HFF-Myc (cell line): ENCODE data around the gene STPG4.

ENCODE experiments used
- DNase-seq: peaks from one replicate; pipeline ENCODE4 v3.0.0-alpha.2; 2011; ENCODE audit warnings: low read depth; ENCODE audit errors: extremely low read depth
- H3K4me3 ChIP-seq: replicated peaks from 2 replicates; pipeline ENCODE4 v1.5.1; 2011; ENCODE audit warnings: low read depth, mild to moderate bottlenecking, control low read depth, low read length
- TF ChIP-seq, protein P1 (sequence below): IDR thresholded peaks from 2 replicates; pipeline ENCODE4 v1.5.1; 2012; ENCODE audit warnings: mild to moderate bottlenecking, low read depth, low read length, control low read depth; ENCODE audit errors: missing control alignments

STPG4 gene

DNA sequence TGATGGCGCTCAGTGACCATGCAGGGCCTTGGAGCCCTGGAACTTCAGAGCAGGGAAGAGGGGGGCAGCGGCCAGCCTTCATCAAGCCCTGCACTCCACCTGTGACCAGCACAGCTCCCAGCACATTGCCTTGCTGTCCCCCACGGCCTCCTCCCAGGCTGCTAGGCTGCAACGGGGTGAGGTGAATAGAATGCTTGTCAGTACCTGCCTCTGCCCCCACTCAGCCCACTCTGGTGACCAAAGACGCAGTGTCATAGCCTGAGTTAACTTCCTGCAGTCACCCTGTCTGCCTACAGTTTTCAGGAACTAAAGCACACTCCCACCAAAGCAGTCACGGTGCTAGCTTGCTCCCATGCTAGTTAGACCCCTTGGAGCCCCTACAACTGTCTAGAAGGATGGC is 72.1 kb downstream of the STPG4 start:
- TF ChIP-seq, protein P1, sequence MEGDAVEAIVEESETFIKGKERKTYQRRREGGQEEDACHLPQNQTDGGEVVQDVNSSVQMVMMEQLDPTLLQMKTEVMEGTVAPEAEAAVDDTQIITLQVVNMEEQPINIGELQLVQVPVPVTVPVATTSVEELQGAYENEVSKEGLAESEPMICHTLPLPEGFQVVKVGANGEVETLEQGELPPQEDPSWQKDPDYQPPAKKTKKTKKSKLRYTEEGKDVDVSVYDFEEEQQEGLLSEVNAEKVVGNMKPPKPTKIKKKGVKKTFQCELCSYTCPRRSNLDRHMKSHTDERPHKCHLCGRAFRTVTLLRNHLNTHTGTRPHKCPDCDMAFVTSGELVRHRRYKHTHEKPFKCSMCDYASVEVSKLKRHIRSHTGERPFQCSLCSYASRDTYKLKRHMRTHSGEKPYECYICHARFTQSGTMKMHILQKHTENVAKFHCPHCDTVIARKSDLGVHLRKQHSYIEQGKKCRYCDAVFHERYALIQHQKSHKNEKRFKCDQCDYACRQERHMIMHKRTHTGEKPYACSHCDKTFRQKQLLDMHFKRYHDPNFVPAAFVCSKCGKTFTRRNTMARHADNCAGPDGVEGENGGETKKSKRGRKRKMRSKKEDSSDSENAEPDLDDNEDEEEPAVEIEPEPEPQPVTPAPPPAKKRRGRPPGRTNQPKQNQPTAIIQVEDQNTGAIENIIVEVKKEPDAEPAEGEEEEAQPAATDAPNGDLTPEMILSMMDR, result no peak
- DNase-seq, result no peak
- H3K4me3 ChIP-seq, result no peak overlapping the region

DNA sequence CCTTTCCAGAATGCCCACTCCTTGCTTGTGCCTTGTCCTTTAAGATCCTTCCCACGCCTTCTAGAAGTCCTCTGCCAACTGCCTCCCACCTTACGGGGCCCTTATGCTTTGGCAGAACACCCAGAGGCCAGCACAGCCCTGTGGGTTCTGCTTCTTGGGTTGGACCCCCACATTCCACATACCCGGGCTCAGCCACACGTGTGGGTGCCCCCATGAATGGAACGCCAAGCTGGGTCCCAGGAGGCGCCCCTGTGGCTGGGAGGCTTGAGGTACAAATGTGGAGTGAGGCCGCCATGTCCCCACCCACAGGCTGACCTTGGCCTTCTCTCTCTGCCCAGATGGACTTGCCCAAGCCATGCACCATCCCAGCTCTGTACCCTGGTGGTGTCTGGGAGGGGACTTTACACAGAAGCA is 74.2 kb downstream of the STPG4 start:
- TF ChIP-seq, protein P1, result no peak
- DNase-seq, result no peak
- H3K4me3 ChIP-seq, result no peak overlapping the region

DNA sequence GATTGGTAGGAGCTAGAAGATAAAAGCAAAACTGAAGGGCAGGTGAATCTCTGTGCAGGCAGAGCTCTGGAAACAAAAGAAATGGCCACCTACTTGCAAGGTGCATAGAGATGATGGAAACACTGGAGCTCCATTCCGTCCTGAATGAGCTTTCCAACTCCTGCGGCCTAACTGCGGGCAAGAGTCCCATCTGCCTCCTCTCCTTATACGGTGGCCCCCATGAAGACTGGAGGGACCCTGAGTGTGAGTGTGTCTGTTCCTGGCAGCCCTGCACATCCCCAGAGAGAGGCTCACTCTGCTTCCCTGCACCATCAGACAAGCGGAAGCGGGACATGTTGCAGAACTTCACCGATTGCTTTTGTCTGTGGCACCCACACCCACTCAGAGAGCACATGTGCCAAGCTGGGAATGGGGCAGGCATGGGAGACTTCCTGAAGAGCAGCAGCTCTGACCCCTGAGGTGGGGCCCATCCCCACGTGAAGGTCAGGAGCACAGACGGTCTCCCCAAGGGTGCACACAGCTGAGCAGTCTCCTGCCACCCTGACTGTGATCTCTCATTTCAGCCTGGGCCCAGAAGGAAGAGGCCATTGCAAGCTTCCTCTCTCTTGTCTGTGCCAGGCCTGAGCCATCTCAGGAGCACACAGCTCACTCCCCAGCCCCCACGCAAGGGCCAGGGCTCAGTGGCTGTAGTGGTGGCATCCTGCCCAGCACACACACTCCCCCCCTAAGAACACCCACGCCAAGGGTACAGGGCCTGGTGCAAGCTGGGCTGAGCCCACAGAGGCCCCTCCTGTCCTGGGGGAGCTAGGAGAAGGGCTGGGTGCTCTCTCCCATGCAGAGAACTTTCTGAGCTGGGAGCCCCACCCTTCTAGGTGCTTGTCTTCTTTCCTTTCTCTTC is 75.3 kb downstream of the STPG4 start:
- TF ChIP-seq, protein P1, result no peak
- no peak for DNase-seq

DNA sequence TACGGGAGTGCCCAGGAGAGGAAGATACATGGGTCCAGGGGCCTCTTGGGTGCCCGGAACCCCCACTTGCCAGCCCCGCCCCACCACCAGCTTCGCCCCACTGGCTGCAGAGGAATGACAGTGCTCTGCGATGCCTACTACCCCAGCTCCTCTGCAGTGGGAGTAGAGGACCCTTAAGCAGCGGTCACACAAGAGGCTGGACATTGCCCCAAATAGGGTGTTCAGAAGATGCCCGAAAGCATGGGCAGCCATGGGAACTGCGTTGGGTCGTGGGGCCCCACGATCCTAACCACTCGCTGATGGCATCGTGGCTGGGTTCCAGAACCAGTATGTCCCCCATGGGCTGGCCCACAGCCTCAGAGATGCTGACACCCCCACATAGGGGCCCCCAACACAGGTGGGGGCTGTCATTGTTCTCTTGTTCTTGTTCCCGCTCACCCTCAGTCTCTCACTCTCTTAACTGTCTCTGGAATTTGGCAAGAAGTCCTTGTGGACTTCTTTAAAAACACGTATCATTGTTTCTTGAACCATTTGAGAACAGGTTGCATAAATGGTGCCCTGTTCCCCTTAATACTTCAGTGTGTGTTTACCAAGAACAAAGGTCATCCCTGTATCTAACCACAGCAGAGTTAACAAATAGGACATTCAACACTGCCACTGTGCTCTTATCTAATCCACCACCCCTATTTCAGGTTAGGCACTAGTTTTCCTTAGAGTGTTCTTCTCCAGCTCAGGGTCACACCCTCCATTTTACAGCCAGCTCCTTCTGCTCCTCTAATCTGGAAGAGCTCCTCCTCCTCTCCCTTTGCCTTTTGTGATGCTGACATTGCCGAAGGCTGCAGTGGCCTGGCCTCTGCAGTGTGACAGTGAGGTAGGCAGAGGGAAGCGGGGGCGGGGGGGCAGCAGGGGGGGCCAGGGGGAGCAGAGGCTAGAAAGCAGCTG is 76.3 kb downstream of the STPG4 start:
- TF ChIP-seq, protein P1, result no peak
- H3K4me3 ChIP-seq, result no peak overlapping the region
- no peak for DNase-seq

More for the DNA sequence above, 75.3 kb downstream of the STPG4 start:
- no peak overlapping the region for H3K4me3 ChIP-seq

DNA sequence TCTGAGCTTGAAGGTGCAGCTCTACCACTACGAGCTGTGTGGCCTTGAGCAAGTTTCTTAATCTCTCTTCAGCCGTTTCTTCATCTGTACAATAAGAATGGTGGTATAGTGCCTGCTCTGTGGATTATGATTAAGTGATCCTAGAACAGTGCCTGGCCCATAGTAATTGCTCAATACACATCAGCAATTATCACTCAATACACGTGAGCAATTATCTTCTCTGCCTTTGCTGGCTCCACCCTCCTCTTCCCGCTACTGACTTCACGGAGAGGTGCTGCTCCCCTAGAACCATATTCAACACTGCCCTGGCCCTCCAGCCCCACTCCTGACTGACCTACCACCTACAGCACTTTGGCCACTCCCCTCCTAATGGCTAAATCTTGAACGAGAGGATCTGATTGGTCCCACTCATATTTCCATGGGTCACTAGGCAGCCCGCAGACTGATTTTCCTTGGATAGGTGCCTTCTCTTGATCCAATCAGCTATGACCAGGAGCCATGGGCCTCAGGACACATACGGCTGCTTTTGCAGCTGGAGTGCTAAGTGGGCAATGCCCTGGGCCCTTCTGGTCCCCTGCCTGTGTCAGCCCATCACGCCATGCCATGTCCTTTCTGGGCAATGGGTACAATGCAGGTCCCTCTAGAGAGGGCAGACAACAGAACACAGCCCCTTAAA is 77.5 kb downstream of the STPG4 start:
- H3K4me3 ChIP-seq, result no peak overlapping the region
- TF ChIP-seq, protein P1, result no peak
- no peak for DNase-seq
